AG04450 (cell line): Measurements from ENCODE around the gene AMIGO1. TPM values are rescaled to one million over a fixed set of nuclear protein-coding genes. Genes with fewer than 3 reads are reported as not detected.

Source experiments
- CTCF ChIA-PET: fragments of 300-600, 350-600 bp; formaldehyde crosslinking; extraction: SDS; loops from one replicate; lab custom pipeline; 2022; ENCODE audit warnings: antibody characterized with exemption, inconsistent platforms; lab: Charles Lee
- POLR2A ChIA-PET: fragments of 350-600 bp; formaldehyde crosslinking; extraction: SDS; loops from one replicate; lab custom pipeline; 2021; ENCODE audit warnings: antibody characterized with exemption, inconsistent platforms; lab: Yijun Ruan, JAX
- DNase-seq: peaks from one replicate; pipeline ENCODE4 v3.0.0-alpha.2; 2011; ENCODE audit warnings: low read depth, low spot score
- H3K27ac ChIP-seq: one replicate; pipeline ENCODE4 v1.5.1; 2012; ENCODE audit warnings: low read depth, low read length, control low read depth
- H3K27me3 ChIP-seq: one replicate; pipeline ENCODE4 v1.6.0; 2012; ENCODE audit warnings: low read length; ENCODE audit not compliant: control insufficient read depth, insufficient read depth
- H3K4me3 ChIP-seq: 2 replicates; pipeline ENCODE4 v1.5.1; 2011; ENCODE audit warnings: mild to moderate bottlenecking, low read depth, low read length, control low read depth
- H3K9me3 ChIP-seq: 2 replicates; pipeline ENCODE4 v1.5.1; 2012; ENCODE audit warnings: low read length; ENCODE audit not compliant: control insufficient read depth, insufficient read depth
- CTCF ChIP-seq: IDR thresholded peaks from 2 replicates; pipeline ENCODE4 v1.5.1; 2011; ENCODE audit warnings: low read depth, low read length, control low read depth, inconsistent platforms
- polyA plus RNA-seq: library from polyadenylated mRNA; depleted of rRNA; stranded (reverse); fragments of >200 nt; gene quantifications from 2 replicates; pipeline ENCODE4 v1.2.3, GENCODE V29; 2011

AMIGO1 gene
- polyA plus RNA-seq, 1 experiment, result 1.5 TPM

GRCh38 chr1:109490029-109490933, 19.2 kb downstream of the AMIGO1 start:
- CTCF ChIA-PET, result interaction anchor here (0.5 to 37.0 kb wide), 31 partner anchors 8 to 745 kb away, joined by 3 to 1351 read pairs (median 5); partner anchors contain the start of genes AMIGO1, GPR61 and PSMA5
- POLR2A ChIA-PET, result interaction anchor here (1.1 to 1.4 kb wide), 2 partner anchors 39 to 43 kb away, joined by 4 to 9 read pairs; no protein-coding TSS in a partner anchor
- DNase-seq, result no peak

GRCh38 chr1:109488696-109489095, 20.8 kb downstream of the AMIGO1 start:
- Histone ChIP-seq H3K9me3 (no peaks in the 10 kb centered on the region; the same call in 1 of the 2 replicates), H3K4me3 (no peak overlapping the region), H3K27ac (no peak overlapping the region), H3K27me3 (no peaks in the 10 kb centered on the region)
- CTCF ChIA-PET, result interaction anchor here (1.1 to 37.0 kb wide), 2 partner anchors 10 to 46 kb away, joined by 4 to 1351 read pairs; partner anchors contain the start of gene GPR61
- DNase-seq, result no peak
- POLR2A ChIA-PET, result no interaction called here
- TF ChIP-seq CTCF, result no peak

More at GRCh38 chr1:109490029-109490933, 19.2 kb downstream of the AMIGO1 start:
- no peak overlapping the region for H3K27ac ChIP-seq
- H3K9me3 ChIP-seq, result no peaks in the 10 kb centered on the region; the same call in 1 of the 2 replicates
- no peak overlapping the region for H3K4me3 ChIP-seq
- peak; percentile 93 for TF ChIP-seq CTCF
- H3K27me3 ChIP-seq, result no peaks in the 10 kb centered on the region

- Histone ChIP-seq H3K4me3 (no peak overlapping the region), H3K9me3 (no peaks in the 10 kb centered on the region; the same call in 1 of the 2 replicates), H3K27me3 (no peaks in the 10 kb centered on the region), H3K27ac (no peak overlapping the region)
- ChIA-PET POLR2A (no interaction called here), CTCF (interaction anchor here (1.1 to 37.0 kb wide), 2 partner anchors 11 to 46 kb away, joined by 4 to 1351 read pairs; partner anchors contain the start of gene GPR61)
- DNase-seq, result no peak
- TF ChIP-seq CTCF, result 0 out of 2 replicates have a peak, but pooled peaks have one; percentile 5
Observed at GRCh38 chr1:109488201-109488600, 21.3 kb downstream of the AMIGO1 start.

- Histone ChIP-seq H3K4me3 (no peak overlapping the region), H3K27me3 (no peaks in the 10 kb centered on the region), H3K27ac (no peak overlapping the region), H3K9me3 (no peaks in the 10 kb centered on the region; the same call in 1 of the 2 replicates)
- no peak for DNase-seq
- no peak for TF ChIP-seq CTCF
- CTCF ChIA-PET, result interaction anchor here (37.0 kb wide), 1 partner anchor 47 kb away, joined by 1351 read pairs; the partner anchor contains the start of gene GPR61
- POLR2A ChIA-PET, result no interaction called here
Observed at GRCh38 chr1:109487261-109487660, 22.3 kb downstream of the AMIGO1 start.
